Keratinocyte (primary cell): ENCODE measurements around the gene ARID5B. TPM values are rescaled to one million over a fixed set of nuclear protein-coding genes. Genes with fewer than 3 reads are reported as not detected.

ENCODE experiments used
- DNase-seq: peaks from one replicate; pipeline ENCODE4 v3.0.0-alpha.2; 2011; ENCODE audit warnings: low read depth, missing footprints, low spot score
- FAIRE-seq: peaks from 2 replicates; lab custom pipeline; 2011; peaks lifted over from hg19 to GRCh38; lab: Jason Lieb, UNC
- H2AFZ ChIP-seq: 2 replicates; pipeline ENCODE4 v1.6.0; 2012; ENCODE audit warnings: low read length, control low read depth, inconsistent platforms; ENCODE audit not compliant: control insufficient read depth
- H3K27ac ChIP-seq: 2 replicates; pipeline ENCODE4 v1.5.1; 2011; ENCODE audit warnings: low read length; ENCODE audit not compliant: control insufficient read depth, insufficient read depth
- H3K27me3 ChIP-seq: 3 replicates; pipeline ENCODE4 v1.6.0; 2011; ENCODE audit warnings: low read length; ENCODE audit not compliant: control insufficient read depth, insufficient read depth; ENCODE audit errors: extremely low read depth
- H3K36me3 ChIP-seq, 2 experiments: 2 replicates in 1 of 2; 3 replicates in 1 of 2; pipeline ENCODE4 v1.5.1; 2011; ENCODE audit warnings: low read length in 2 of 2, mild to moderate bottlenecking in 1 of 2; ENCODE audit not compliant: control insufficient read depth in 2 of 2, insufficient read depth in 2 of 2; ENCODE audit errors: extremely low read depth in 1 of 2
- H3K4me1 ChIP-seq: 3 replicates; pipeline ENCODE4 v1.5.1; 2011; ENCODE audit warnings: low read length; ENCODE audit not compliant: control insufficient read depth, insufficient read depth; ENCODE audit errors: extremely low read depth
- H3K4me2 ChIP-seq: 3 replicates; pipeline ENCODE4 v1.6.0; 2011; ENCODE audit warnings: low read depth, low read length; ENCODE audit not compliant: control insufficient read depth, insufficient read depth; ENCODE audit errors: extremely low read depth
- H3K4me3 ChIP-seq, 3 experiments: fragments of 200-600 bp in 1 of 3; sonication (generic) in 1 of 3; 2 replicates in 2 of 3; 3 replicates in 1 of 3; pipeline ENCODE4 v1.5.1; 2011 to 2016; ENCODE audit warnings: low read length in 3 of 3, mild to moderate bottlenecking in 3 of 3, control low read depth in 2 of 3, inconsistent platforms in 1 of 3, low read depth in 1 of 3, mixed read lengths in 1 of 3, mixed run types in 1 of 3, moderate library complexity in 1 of 3; ENCODE audit not compliant: control insufficient read depth in 2 of 3, insufficient read depth in 2 of 3; ENCODE audit errors: extremely low read depth in 1 of 3
- H3K79me2 ChIP-seq: 2 replicates; pipeline ENCODE4 v1.6.0; 2012; ENCODE audit warnings: low read length; ENCODE audit not compliant: control insufficient read depth, insufficient read depth
- H3K9ac ChIP-seq: 3 replicates; pipeline ENCODE4 v1.6.0; 2011; ENCODE audit warnings: low read length; ENCODE audit not compliant: control insufficient read depth, insufficient read depth; ENCODE audit errors: extremely low read depth
- H3K9me1 ChIP-seq: 3 replicates; pipeline ENCODE4 v1.6.0; 2011; ENCODE audit warnings: low read length; ENCODE audit not compliant: control insufficient read depth, insufficient read depth; ENCODE audit errors: extremely low read depth
- H3K9me3 ChIP-seq: 2 replicates; pipeline ENCODE4 v1.5.1; 2012; ENCODE audit warnings: low read depth, low read length; ENCODE audit not compliant: control insufficient read depth
- H4K20me1 ChIP-seq: 3 replicates; pipeline ENCODE4 v1.6.0; 2011; ENCODE audit warnings: low read length; ENCODE audit not compliant: control insufficient read depth, insufficient read depth; ENCODE audit errors: extremely low read depth
- EZH2 ChIP-seq: IDR thresholded peaks from one replicate; pipeline ENCODE4 v1.6.1; 2012; ENCODE audit warnings: inconsistent platforms, mild to moderate bottlenecking, low read length, moderate library complexity
- dilution Hi-C: fragments of 300-500 bp; cut with MboI; formaldehyde crosslinking; loops from one replicate; pipeline ENCODE4 v1.7.0; 2020; ENCODE audit warnings: low sequenced_read_pairs; ENCODE audit not compliant: extremely low pct_ligation_motif_present
- polyA plus RNA-seq, 5 experiments: library from polyadenylated mRNA; depleted of rRNA in 3 of 5; stranded (reverse) in 3 of 5; stranded (forward) in 1 of 5; unstranded in 1 of 5; fragments of >200 nt; gene quantifications; 1 replicate in 1 of 5; 2 replicates in 3 of 5; 3 replicates in 1 of 5; pipeline versions ENCODE4 v1.2.1 to v1.2.3, GENCODE V29; 2011 to 2012; ENCODE audit warnings: missing spikeins in 2 of 5, low read depth in 1 of 5, low replicate concordance in 1 of 5
- TF ChIP-seq, protein P1 (sequence below), 3 experiments: IDR thresholded peaks in 1 of 3; conservative IDR thresholded peaks in 1 of 3; optimal IDR thresholded peaks in 1 of 3; 2 replicates in 2 of 3; 3 replicates in 1 of 3; pipeline versions ENCODE3 to v1.5.1; 2011; ENCODE audit warnings: low read length in 3 of 3, mild to moderate bottlenecking in 3 of 3, moderate library complexity in 2 of 3, control low read depth in 1 of 3, inconsistent platforms in 1 of 3; ENCODE audit not compliant: insufficient read depth in 2 of 3; ENCODE audit errors: extremely low read depth in 1 of 3

The ARID5B gene
- polyA plus RNA-seq, 1 donor (not counting 4 experiments of a cell fraction or from before 2014, with no cell fraction given), result 7.0 TPM

DNA sequence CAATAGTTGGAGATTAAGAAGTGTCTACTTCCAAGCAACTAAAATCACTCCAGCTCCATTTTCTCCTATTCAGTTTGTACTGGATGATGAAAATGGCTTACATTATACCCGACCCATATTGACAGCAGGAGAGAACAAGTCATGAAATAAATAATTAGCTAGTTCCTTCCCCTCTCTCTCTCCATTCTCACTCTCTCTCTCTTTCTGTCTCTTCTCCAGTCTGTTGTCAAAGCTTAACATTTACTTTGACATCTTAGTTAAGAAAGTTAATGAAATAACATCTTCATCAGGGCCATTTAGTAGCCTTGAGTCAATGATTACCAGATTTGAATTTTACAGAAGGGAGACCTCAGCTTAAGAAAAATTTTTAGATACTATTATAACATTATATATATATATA is 138.5 kb downstream of the ARID5B start:
- H3K9ac ChIP-seq, result no peak overlapping the region
- H3K4me3 ChIP-seq, result no peak overlapping the region
- no peak overlapping the region for H2AFZ ChIP-seq
- H3K4me2 ChIP-seq, result no peak overlapping the region
- dilution Hi-C loops, result no loop called here
- H3K27me3 ChIP-seq, result no peaks in the 10 kb centered on the region
- DNase-seq, result no peak
- no peak overlapping the region for H3K27ac ChIP-seq
- FAIRE-seq, result no peak
- no peaks in the 10 kb centered on the region for H3K9me3 ChIP-seq
- TF ChIP-seq, protein P1, sequence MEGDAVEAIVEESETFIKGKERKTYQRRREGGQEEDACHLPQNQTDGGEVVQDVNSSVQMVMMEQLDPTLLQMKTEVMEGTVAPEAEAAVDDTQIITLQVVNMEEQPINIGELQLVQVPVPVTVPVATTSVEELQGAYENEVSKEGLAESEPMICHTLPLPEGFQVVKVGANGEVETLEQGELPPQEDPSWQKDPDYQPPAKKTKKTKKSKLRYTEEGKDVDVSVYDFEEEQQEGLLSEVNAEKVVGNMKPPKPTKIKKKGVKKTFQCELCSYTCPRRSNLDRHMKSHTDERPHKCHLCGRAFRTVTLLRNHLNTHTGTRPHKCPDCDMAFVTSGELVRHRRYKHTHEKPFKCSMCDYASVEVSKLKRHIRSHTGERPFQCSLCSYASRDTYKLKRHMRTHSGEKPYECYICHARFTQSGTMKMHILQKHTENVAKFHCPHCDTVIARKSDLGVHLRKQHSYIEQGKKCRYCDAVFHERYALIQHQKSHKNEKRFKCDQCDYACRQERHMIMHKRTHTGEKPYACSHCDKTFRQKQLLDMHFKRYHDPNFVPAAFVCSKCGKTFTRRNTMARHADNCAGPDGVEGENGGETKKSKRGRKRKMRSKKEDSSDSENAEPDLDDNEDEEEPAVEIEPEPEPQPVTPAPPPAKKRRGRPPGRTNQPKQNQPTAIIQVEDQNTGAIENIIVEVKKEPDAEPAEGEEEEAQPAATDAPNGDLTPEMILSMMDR (optimal IDR thresholded peaks at IDR 0.05 in 1 of 3, IDR thresholded peaks at IDR 0.05 in 1 of 3, conservative IDR thresholded peaks at IDR 0.05 in 1 of 3; ENCODE audit: extremely low read depth in 1 of 3, insufficient read depth in 2 of 3, low read length in 3 of 3), result no peak
- no peak for TF ChIP-seq EZH2
- peaks cover 63% of the 10 kb centered on the region for H3K4me1 ChIP-seq
- peaks cover 22% of the 10 kb centered on the region for H3K79me2 ChIP-seq
- H3K9me1 ChIP-seq, result no peaks in the 10 kb centered on the region
- H3K36me3 ChIP-seq, result no peaks in the 10 kb centered on the region
- H4K20me1 ChIP-seq, result no peaks in the 10 kb centered on the region

DNA sequence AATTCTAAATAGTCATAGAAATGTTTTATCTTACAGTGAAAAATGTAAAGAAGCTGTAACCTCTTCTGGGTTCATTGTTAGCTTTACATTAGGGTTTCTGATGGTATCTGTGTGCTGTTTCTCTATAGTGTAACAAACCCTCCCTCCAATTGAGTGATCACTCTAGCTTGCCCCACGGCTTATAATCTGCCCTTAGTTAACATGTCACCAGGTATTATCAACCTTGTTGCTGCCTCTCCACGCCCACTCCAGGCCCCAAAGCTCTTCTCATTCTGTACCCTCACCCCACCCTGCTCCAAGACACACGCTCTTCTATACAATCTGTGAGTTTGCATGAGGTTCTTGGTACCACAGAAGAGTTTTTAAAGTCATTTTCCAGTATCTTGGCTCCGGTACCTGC is 139.4 kb downstream of the ARID5B start:
- Histone ChIP-seq H3K36me3 (no peaks in the 10 kb centered on the region), H3K4me1 (peaks cover 72% of the 10 kb centered on the region), H3K9me1 (no peaks in the 10 kb centered on the region), H4K20me1 (no peaks in the 10 kb centered on the region), H3K9ac (no peak overlapping the region), H2AFZ (no peak overlapping the region), H3K4me3 (no peak overlapping the region), H3K79me2 (peaks cover 19% of the 10 kb centered on the region), H3K27me3 (no peaks in the 10 kb centered on the region), H3K4me2 (no peak overlapping the region), H3K27ac (no peak overlapping the region), H3K9me3 (no peaks in the 10 kb centered on the region)
- dilution Hi-C loops, result no loop called here
- TF ChIP-seq, protein P1 (optimal IDR thresholded peaks at IDR 0.05 in 1 of 3, IDR thresholded peaks at IDR 0.05 in 1 of 3, conservative IDR thresholded peaks at IDR 0.05 in 1 of 3; ENCODE audit: extremely low read depth in 1 of 3, insufficient read depth in 2 of 3, low read length in 3 of 3), result no peak
- TF ChIP-seq EZH2, result no peak
- no peak for DNase-seq
- FAIRE-seq, result no peak
